DMS 273 (cell line): ENCODE data around the gene KLHL2.
"Not testable (repeated sequence)": the region's sequence is repeated elsewhere in the genome, so short reads cannot be mapped to it uniquely, and the experiment has no call there.

ENCODE experiments used
- DNase-seq: peaks from one replicate; lab custom pipeline; 2025; ENCODE audit not compliant: unreplicated experiment; lab: John Stamatoyannopoulos, UW

KLHL2 gene, protein sequence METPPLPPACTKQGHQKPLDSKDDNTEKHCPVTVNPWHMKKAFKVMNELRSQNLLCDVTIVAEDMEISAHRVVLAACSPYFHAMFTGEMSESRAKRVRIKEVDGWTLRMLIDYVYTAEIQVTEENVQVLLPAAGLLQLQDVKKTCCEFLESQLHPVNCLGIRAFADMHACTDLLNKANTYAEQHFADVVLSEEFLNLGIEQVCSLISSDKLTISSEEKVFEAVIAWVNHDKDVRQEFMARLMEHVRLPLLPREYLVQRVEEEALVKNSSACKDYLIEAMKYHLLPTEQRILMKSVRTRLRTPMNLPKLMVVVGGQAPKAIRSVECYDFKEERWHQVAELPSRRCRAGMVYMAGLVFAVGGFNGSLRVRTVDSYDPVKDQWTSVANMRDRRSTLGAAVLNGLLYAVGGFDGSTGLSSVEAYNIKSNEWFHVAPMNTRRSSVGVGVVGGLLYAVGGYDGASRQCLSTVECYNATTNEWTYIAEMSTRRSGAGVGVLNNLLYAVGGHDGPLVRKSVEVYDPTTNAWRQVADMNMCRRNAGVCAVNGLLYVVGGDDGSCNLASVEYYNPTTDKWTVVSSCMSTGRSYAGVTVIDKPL

DNA sequence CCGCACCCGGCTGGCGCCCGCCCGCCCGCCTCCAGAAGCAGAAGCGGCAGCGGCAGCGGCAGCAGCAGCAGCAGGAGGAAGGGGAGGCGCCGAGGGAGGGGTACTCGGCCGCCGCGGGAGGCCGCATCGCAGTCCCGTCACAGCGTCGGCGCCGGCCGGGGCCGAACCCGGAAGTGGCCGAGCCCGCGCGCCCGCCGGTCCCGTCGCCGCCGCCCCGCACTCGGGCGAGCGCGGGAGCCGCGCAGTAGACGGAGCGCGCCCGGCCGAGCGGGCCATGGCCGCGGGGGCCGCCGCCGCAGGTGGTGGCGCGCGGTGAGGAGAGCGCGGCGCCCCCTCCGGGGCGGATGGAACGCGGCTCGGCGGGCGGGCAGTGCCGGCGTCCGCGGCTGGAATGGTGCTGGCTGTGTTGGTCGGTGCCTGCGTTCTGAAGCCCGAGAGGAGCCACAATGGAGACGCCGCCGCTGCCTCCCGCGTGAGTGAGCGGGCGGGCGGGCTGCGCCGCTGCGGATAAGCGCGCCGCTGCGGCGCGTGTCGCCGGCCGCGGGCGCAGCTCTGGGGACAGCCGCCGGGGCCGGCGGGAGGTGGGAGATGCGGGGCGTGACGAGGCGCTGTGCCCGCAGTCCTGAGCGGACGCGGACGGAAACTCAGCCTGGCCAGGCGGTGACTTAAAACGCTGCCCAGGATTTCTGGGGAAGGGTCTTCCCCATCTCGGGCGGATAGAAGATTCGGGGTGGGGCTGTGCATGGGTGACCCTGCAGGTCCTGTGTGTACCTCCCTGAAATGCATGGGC is at the start of gene KLHL2:
KLHL2 (plus strand) TSS at position 131 of the 790 bp plus-strand sequence; CDS start at position 447, 316 bp downstream.
- peak; percentile 84 for DNase-seq

DNA sequence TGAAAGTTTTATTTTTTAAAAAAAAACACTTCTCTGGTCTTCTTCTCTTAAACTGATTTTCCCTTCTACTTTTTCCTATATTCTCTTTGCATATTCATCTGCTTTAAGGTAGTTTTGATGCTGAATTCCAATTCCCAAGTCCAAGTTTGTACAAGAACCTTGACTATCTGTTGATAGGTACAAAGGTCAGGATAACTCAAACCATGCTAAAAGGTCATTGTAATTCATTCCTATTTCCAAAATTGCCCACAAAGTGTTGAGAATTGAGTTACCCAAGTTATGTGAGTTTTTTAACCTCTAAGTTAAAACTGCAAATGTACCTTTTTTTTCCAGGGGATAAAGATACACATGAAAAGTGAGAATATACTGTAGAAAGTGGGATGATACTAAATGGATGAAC is 48.6 kb upstream of the KLHL2 start:
- DNase-seq: no peak

DNA sequence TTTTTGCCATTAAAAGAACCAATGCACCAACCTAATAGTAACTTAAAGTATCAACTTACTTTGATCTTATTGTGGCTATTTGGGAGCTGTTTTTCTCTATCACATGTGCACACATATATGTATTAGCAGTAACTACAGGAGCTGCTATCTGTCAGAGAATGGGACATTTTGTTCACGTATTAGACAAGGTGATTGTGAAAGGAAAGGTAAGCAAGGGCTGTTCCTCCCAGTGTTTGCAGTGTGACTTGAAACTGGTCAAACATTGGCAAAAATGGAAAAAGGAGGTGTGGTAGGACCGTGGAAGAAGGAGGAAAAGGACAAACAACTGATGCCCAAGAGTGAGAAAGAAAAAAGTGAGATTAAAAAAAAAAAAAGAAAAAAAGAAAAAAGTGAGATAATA is 43.1 kb upstream of the KLHL2 start:
- no peak for DNase-seq

DNA sequence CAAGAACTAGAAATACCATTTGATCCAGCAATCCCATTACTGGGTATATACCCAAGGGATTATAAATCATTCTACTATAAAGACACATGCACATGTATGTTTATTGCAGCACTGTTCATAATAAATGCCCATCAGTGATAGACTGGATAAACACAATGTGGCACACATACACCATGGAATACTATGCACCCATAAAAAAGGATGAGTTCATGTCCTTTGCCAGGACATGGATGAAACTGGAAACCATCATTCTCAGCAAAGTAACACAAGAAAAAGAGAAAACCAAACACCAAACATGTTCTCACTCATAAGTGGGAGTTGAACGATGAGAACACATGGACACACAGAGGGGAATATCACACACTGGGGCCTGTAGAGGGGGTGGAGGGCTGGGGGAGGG is 40.5 kb upstream of the KLHL2 start:
- DNase-seq: not testable (repeated sequence)

DNA sequence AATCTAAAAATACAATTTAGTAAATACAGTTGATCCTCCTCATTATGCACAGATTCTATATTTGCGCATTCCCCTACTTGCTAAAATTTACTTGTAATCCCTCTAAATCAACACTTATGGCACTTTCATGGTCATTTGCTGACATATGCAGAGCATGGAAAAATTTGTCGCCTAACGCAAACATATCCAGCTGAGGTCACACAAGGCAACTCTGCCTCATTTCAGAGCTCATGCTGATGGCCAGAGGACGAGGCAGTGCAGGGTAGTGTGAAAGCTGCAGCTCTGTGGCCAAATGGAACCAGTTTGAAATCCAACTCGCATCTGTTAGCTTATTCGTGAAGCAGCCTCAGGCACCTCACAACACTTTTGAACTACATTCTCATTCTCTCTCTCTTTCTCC is 39.7 kb upstream of the KLHL2 start:
- no peak for DNase-seq

DNA sequence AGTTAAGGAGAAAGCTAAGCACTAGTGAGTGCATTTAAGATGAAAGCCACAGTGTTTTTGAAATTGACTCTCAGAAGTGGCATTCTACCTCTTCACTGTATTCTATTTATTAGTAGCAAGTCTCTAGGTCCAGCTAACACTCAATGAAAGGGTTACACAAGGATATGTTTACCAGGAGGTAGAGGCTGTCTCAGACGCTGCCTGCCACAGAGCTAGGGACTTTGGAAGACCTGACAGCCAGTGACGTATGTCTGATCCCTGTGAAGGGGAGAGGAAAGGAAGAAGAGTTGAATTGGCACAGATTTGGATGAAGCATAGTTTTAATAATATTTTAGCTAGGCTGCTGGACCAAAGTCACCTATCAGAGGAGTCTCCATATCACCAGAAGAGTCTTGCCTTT is 36.5 kb upstream of the KLHL2 start:
- no peak for DNase-seq

DNA sequence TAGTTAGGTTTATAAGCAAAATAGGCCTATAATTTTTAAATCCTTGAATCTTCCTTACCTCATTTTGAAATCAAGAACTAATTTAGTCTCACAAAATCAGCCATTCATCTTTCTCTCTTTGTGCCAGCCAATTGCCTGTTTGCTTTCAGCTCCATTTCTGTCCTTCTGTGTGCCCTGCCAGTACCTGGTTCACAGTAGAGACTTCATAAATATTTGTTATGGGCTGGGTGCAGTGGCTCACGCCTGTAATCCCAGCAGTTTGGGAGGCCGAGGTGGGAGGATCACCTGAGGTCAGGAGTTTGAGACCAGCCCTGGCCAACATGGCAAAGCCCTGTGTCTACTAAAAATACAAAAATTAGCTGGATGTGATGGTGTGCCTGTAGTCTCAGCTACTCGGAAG is 31.9 kb upstream of the KLHL2 start:
- not testable (repeated sequence) for DNase-seq

DNA sequence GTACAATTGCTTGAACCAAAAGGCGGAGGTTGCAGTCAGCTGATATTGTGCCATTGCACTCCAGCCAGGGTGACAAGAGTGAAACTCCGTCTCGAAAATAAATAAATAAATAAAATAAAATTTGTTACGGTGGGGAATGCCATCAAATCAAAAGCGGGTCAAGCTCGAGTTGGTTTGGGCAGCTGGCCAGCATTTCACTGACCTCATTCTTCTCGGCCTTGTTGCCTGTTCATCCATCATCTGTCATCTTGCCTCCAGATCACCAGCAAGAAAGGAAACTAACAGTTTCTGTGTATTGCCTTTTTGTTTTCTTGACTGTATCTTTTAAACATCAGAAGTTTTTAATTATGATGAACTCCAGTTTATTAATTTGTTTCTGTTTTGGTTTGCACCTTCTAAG is 31.5 kb upstream of the KLHL2 start:
- DNase-seq: no peak

DNA sequence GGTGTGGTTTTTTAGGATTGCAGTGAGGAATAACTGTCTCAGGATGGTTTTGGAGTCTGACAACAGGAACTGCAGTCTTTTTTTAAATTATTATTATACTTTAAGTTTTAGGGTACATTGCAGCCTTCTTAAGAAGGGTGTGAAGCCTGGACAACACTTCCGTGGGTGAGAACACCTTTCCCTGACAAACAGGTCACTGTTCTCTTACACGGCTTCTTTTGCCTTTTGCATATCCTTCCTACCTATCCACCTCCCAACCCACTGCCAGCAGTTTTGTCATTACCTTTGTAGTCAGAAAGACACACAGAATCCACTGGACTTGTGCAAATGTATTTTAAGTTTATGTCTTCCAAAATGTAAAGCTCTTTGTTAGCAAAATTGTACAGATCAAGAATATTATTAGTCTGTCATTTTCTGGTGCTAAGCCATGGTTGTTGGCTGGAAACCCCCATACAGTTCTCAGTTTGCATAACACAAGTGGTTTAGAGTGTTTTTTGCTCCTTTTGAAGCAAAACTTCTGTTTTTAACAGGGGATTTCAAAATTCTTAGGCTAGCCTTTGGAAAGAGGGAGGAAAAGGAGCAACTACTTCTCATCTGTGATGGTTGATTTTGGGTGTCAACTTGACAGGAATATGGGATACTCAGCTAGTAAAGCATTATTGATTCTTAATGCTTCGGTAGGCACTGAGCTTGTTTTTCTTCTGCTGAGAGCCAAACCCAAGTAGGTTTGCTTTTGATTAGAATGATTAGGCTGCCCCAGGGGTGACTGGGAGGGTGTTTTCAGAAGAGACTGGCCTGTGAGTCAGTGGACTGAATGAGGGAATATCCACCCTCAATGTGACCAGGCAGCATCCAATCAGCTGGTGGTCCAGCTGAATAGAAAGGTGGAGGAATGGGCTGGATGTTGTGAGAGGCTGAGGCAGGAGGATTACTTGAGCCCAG is 29.4 kb upstream of the KLHL2 start:
- DNase-seq: no peak

DNA sequence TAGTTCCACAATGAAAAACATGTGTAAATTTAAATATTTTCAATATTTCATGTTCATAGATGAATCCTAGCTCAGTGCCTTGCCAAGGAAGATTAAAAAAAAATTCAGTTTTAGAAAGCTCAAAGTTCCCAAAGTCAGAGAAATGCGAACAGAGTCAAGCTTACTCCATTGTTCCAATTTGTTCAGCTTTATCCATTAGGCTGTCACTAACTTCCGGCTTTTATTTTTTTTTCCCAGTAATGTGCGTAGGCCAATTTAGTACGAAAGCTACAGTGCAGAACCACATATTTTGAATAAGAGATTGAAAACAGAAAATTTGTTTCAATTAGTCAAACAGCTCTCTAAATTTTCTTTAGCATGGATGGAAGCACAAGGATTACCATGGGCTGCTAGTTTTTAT is 23.1 kb upstream of the KLHL2 start:
- DNase-seq: no peak

DNA sequence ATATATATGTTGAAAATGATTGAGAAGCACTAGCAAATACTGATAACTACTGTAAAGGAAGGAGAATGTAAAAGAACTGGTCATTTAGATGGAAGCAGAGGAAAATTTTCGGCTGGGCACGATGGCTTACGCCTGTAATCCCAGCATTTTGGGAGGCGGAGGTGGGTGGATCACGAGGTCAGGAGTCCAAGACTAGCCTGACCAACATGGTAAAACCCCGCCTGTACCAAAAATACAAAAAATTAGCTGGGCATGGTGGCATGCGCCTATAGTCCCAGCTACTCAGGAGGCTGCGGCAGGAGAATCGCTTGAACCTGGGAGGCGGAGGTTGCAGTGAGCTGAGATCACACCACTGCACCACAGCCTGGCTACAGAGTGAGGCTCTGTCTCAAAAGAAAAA is 22.4 kb upstream of the KLHL2 start:
- not testable (repeated sequence) for DNase-seq

DNA sequence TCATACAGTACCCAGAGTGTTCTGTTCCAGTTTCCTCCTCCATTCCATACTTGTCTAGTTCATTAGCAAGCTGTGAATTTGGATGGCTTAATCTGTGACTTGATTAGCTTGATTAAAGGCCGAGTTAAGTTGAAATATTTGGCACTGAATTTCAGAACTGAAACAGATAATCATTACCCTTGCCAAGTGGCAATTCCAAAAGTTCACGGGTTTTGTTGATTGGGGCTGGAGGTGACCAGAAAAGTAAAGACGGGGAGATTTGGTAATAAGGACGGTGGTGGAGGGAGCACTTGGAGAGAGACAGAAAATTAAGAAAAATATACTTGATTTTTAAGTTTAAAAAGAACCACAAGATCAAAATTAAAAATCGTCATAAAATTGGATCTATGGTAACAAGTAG is 21.9 kb upstream of the KLHL2 start:
- DNase-seq: no peak

DNA sequence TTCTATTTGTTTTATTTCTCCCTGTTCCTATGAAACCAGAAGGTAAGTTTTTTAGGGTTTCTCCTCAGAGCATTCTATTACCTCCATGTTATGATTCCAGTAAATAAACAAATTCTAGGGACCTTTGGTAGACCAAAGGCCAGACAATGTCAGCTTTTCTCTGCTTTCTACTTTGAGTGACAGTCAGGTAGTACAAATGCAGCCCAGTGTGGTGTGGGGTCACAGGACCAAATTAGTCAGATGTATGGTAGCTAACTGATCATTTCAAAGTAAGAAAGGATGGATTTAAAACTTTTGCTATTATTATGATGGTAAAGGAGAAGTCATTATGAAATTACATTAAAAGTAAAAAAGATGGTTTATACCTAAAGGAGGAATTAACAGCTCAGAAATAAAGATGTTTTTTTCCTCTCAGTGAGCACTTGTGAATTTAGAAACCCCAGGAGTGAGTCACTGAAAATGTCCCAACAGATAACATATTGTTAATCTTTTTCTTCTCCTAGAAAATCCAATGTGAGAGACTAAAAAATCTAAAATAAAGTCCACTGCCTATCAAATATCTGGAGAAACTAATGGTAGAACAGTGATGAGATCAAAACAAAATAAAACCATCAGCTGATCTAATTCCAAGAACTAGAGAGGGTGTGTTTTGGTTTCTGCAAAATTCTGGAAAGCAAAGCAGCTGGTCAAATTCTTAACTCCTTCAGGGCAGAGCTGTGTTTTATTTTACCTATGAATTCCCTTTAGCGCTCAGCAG is 16.6 kb upstream of the KLHL2 start:
- no peak for DNase-seq

DNA sequence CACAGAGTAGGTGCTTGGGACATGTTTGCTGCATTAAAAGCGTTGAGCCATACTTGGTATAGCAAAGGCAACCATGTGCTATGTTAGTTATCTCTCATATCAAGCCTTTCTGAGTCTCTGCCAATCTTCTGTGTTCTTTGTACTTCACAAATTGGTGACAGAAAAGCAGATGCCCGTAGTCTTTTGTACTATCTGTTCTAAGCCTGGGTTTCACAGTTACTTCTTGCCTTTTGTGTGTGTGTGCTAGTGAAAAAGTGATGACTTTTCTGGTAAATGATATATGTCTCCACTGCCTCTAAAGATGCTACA is 16.1 kb upstream of the KLHL2 start:
- DNase-seq: no peak

DNA sequence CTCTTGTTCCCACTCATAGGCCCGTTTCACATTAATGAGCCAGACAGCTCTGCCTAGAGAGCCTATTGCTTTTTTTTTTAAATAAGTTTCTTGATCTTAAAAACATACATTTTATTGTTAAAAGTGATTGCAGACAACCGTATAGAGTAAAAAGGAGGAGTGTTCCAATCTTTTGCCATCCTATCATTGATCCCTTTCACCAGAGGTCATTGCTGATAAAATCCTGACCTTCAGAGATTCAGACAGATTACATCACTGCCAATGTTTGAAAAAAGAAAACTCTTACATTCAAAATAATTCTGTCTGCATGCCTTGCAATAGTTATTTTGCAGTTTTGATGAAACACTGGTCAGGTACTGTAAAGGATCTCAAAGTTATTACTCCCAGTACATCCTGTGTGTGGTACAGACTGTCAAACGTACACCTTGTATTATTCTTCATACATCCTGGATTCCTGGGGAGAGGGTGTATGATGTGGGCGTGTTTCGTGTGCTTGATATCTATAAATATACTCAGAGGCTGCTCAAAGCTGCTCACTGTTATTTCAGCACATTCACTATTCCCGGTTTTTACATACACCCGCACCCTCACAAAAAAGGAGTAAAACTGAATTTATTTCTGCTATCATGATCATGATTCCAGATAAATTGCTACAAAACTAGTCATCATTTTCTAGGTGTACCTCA is 15.4 kb upstream of the KLHL2 start:
- DNase-seq: no peak

DNA sequence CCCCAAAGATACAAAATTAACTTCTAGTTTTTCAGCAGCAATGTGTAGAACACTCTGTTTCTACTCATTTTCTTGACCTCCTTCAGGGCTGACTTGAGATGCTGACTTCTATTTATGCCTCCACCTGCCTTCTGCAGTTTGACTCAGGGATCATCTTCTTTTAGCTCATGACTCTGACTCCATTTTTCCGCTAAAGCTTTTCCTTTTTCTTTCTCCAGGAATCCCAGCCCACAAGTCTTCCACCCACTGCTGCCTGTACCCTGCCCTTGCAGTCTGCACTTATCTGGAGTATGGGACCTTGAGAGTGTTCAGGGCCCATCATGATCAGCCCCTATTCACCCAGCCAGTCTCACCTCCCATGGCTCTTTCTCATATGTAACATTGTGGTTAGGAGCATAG is 14.9 kb upstream of the KLHL2 start:
- DNase-seq: no peak

DNA sequence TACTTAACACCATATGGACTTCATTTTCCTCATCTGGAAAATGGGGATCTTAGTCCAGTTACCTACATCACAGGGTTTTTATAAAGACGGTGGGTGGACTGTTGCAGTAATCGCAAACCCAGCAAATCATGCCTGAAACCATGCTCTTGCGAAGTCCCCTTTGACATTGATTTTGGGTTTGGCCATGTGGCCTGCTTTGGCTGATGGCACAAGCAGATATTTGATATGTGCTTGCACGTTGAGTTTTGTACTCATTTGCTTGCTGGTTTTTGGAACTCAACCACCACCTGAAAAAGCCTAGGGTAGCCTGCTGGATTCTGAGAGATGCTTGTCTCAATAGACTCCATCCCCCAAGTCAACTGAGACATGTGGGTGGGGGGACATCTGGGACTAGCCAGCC is 14.4 kb upstream of the KLHL2 start:
- no peak for DNase-seq

DNA sequence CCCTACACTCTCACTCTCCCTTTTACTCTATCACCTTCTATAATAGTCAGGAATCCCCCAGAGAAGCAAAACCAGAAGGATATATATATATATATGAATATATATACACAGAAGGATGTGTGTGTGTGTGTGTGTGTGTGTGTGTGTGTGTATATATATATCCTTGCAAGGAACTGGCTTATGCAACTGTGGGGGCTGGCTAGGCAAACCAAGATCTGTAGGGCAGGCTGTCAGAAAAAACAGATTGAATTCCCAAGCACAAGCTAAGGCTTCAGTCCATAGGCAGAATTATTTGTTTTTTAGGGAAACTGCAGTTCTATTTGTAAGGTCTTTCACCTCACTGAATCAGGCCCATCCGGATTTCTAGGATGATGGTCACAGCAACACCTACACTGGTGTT is 13.0 kb upstream of the KLHL2 start:
- DNase-seq: no peak

DNA sequence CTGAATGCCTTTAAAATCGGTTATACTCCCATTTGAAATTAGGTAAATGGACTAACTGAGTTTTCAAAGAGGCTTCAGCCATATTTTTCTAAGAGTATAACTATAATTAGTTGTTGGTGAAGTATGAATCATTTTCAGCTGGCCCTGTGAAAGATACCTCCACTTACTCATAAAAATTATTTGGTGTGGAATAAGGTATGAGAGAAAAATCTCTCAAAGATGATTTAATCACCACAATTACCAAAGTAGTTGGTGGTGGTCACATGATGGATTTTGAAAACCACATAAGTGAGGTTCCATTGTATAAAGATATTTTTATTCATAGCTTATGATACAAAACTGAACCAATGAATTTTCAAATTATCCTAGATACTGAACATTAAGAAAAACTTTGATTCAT is 9.0 kb upstream of the KLHL2 start:
- DNase-seq: no peak

DNA sequence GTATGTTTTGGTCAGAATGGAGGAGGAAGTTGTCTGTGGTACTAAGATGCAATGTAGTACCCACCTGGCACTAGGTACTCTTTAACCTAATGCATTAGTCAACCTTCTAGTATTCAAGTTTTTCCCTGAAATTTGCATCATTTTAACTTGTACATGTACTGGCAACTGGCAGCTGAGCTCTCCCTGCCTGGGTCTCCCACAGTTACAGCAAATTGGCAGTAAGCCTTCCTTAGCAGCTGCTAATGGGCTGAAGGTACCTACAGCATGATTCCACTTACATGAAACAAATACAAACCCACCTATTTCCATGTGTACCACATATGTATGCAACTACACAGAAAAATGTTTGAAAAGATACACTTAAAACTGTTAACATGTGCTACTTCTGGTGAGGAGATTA is 8.1 kb upstream of the KLHL2 start:
- peak; percentile 34 for DNase-seq
